Left lung (tissue), 10 donors: ENCODE measurements around the gene EIF2A. TPM values are rescaled to one million over a fixed set of nuclear protein-coding genes. Genes with fewer than 3 reads are reported as not detected.

Source experiments
- ATAC-seq: fragments of 200-7000 bp; cut with Tn5 transposase; one replicate; pipeline ENCODE4 v1.9.1; 2020; ENCODE audit warnings: moderate library complexity
- DNase-seq, 4 donors: peaks; one replicate each; pipeline ENCODE4 v3.0.0-alpha.2; 2013 to 2020
- H3K27ac ChIP-seq, 2 donors: fragments of 200-600 bp; sonication (generic) in 1 of 2; one replicate each; pipeline versions ENCODE4 v1.5.0 to v1.8.0; 2020 to 2021
- H3K27me3 ChIP-seq, 2 donors: fragments of 200-600 bp; sonication (generic) in 1 of 2; one replicate each; pipeline versions ENCODE4 v1.5.0 to v1.8.0; 2020 to 2021
- H3K36me3 ChIP-seq, 2 donors: fragments of 200-600 bp; sonication (generic) in 1 of 2; one replicate each; pipeline versions ENCODE4 v1.5.0 to v1.8.0; 2020 to 2021
- H3K4me1 ChIP-seq, 2 donors: fragments of 200-600 bp; one replicate each; pipeline ENCODE4 v1.8.0; 2021
- H3K4me3 ChIP-seq, 2 donors: fragments of 200-600 bp; sonication (generic) in 1 of 2; one replicate each; pipeline versions ENCODE4 v1.5.0 to v1.8.0; 2020 to 2021; ENCODE audit warnings: mild to moderate bottlenecking in 1 of 2
- H3K9me3 ChIP-seq, 2 donors: fragments of 200-600 bp; sonication (generic) in 1 of 2; one replicate each; pipeline versions ENCODE4 v1.5.0 to v1.8.0; 2020 to 2021
- CTCF ChIP-seq, 2 donors: fragments of 200-600 bp; sonication (generic) in 1 of 2; IDR thresholded peaks; one replicate each; pipeline versions ENCODE4 v1.5.0 to v1.8.0; 2021; ENCODE audit warnings: antibody characterized with exemption in 2 of 2
- intact Hi-C, 2 donors: fragments of 100-400 bp; cut with DNase I; formaldehyde crosslinking; loops; one replicate each; pipeline versions ENCODE4 v1.11.2 to v1.14.2; 2022
- polyA plus RNA-seq, 6 donors: library from polyadenylated mRNA; unstranded; fragments of 120-200 nt; gene quantifications; one replicate each; pipeline ENCODE4 v1.2.1, GENCODE V29; 2013; ENCODE audit not compliant: insufficient read length in 6 of 6
- total RNA-seq, 2 donors: library from RNA; stranded (reverse); fragmentation: NEBNext Ultra II Directional; extraction: Animal tissue kit (Norgen Biotek cat#: 25700); gene quantifications; one replicate each; pipeline ENCODE4 v1.2.1, GENCODE V29; 2021
- donor health status: DM: no; HTN: yes; CAD: no.
- donor health status: DM: no; HTN: no; CAD: no.

The EIF2A gene
- total and polyA plus RNA-seq, 8 donors, result 63.2 to 200 (median 181) TPM

DNA sequence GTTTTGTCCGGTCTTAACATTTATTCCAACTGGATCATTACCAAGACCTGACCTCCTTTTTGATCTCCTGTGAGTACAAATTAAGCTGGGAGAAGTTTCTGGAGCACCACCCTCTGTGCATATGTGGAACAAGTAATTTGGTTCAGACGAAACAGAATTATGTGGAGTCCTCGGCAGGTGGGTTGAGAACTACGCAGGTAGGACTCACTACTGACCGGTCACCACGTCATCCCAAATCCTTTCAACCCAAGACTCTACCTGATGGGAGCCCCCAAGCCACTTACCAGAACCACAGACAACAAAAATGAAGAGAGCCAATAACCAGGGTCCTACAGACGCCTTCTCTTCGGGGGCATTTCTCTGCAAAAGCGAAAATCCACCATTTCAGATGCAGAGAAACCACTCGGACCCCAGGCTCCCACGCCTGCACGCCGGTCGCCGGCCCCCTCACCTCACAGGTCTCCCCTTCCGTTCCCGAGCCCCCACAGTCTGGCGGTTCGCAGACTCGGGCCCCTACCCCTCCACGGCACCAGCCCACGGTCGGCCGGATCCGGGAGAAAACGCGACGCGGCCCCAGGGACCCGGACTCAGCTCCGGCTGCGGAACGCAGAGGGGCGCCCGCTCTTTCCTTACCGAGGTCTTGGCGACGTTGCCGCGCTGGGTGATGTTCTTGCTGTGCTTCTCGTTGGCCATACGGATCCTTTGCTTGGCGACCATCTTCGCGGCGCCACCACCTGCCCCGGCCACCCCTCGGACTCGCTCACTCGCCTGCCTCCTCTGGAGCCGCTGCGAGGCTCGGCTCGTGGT lies 965 bp upstream of the EIF2A start:
- Histone ChIP-seq H3K36me3 (peaks cover 0 to 20% of the 10 kb centered on the region in 2 donors), H3K4me1 (peaks cover 19 to 63% of the 10 kb centered on the region in 2 donors), H3K4me3 (peak overlapping the region; percentile 78 to 90), H3K27ac (peak overlapping the region; percentile 99 to 100), H3K9me3 (no peaks in the 10 kb centered on the region), H3K27me3 (no peaks in the 10 kb centered on the region)
- intact Hi-C loops, result no loop called here
- ATAC-seq (peak; percentile 23), DNase-seq (peak in 2 of 4 donors; percentile 48 to 60)
- TF ChIP-seq CTCF (IDR thresholded peaks at IDR 0.05), result no peak

DNA sequence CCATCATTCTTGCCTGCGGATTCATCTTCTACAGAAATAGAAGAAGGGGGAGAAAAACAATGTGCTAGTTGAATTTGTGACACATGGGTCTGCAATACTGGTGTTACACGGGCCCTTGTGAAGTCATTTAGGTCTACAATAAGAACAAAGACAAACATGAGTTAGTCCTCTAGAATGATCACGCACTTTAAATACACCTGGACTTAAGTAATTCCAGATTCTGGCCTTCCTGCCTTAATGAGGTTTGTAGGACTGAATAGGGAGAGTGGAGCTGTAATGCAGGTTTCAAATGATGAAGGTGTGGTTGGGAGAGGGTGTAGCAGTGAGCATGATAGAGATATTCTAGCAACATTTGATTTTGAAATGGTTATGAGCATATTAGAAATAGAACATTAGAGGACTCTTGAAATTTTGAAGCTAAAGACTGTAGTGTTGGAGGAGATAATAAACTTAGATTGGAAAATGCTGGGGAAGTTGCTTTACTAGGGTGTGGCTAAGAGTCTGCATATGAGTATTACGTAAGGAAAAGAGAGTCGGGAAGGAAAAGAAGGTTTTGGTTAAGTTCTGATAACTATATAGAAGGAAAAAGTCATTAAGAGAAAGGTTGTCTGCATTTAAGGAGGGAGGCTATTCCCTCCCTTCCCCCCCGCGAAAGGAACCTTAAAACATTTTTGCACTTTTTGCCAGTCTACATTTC lies 606 bp downstream of the EIF2A start:
- Histone ChIP-seq H3K36me3 (peaks cover 0 to 26% of the 10 kb centered on the region in 2 donors), H3K27ac (peak overlapping the region; percentile 99 to 100), H3K9me3 (no peaks in the 10 kb centered on the region), H3K4me3 (peak overlapping the region; percentile 45 to 78), H3K4me1 (peaks cover 19 to 50% of the 10 kb centered on the region in 2 donors), H3K27me3 (no peaks in the 10 kb centered on the region)
- intact Hi-C loops, result no loop called here
- no peak for TF ChIP-seq CTCF (IDR thresholded peaks at IDR 0.05)
- DNase-seq (no peak), ATAC-seq (no peak)

DNA sequence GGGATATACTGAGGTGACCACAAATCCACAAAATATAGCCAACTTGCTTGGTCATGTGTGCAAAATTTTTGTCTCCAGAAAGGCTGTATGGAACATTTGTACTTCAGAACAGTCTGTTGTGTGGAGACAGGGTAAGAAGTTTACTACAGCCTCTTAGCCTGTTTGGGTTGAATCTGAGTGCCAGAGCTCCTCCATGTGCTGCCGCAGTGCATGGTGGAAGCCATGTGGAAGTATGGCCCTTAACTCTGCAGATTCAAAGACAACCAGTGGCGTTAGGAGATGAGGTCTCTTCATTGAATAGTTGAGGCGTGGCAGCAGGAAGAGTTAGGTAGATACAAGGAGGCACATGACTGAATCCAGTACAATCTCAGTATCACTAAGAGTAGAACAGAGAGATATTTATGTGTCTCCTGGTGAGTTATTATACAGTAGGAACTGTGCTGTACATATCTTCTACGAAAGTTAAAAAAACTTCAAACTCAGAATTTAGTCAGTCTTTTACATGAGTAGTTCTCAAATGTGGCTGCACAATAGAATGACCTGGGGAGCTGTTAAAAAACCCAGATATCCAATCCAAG lies 9.4 kb downstream of the EIF2A start:
- Histone ChIP-seq H3K27ac (peak overlapping the region in 1 of 2 donors; percentile 18), H3K27me3 (no peaks in the 10 kb centered on the region), H3K36me3 (peaks cover 4 to 53% of the 10 kb centered on the region in 2 donors), H3K9me3 (no peaks in the 10 kb centered on the region), H3K4me1 (peaks cover 0 to 14% of the 10 kb centered on the region in 2 donors), H3K4me3 (no peak overlapping the region)
- no peak for DNase-seq
- ATAC-seq, result no peak
- intact Hi-C loops, result no loop called here
- TF ChIP-seq CTCF (IDR thresholded peaks at IDR 0.05), result no peak

DNA sequence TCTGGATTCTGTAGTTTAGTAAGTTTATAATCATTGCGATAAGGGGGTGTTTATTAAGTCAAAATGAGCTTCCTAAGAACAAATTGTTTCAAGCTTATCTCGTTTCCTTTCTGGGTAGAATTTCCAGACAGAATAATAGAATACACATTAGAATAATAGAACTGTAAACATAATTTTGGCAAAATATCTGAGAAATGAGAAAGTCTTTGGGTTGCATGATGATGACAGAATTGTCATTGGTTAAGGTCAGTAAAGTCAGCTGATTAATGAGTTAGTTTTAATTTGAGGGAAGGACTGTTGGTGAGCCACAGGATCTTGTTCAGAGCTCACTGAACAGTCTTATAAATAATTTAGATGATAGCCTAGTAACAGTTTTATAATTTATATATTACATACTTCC lies 10.2 kb downstream of the EIF2A start:
- no peaks in the 10 kb centered on the region for H3K9me3 ChIP-seq
- no peak overlapping the region for H3K4me3 ChIP-seq
- DNase-seq, result no peak
- no peaks in the 10 kb centered on the region for H3K27me3 ChIP-seq
- peak overlapping the region in 1 of 2 donors; percentile 18 for H3K27ac ChIP-seq
- ATAC-seq, result no peak
- intact Hi-C loops, result no loop called here
- peaks cover 0 to 14% of the 10 kb centered on the region in 2 donors for H3K4me1 ChIP-seq
- TF ChIP-seq CTCF (IDR thresholded peaks at IDR 0.05), result no peak
- H3K36me3 ChIP-seq, result peaks cover 4 to 59% of the 10 kb centered on the region in 2 donors

DNA sequence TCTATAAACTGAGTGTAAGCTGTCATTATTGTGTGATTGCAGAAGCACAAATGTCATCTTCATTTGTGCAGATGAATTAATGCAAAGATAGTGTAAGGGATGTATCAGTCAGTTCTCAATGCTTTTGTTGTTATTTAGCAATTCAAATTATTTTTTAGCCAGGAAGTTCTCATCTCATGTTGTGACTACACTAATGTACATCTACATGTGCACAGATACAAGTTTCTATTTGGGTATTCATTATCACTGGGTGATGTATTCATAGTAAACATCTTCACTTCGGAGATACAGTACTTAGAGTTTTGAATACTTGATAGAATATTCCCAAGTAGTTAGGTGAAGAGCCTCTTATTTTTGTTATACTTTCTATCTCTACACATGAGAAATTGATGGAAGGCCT lies 11.1 kb downstream of the EIF2A start:
- Histone ChIP-seq H3K4me3 (no peak overlapping the region), H3K9me3 (no peaks in the 10 kb centered on the region), H3K4me1 (peaks cover 0 to 14% of the 10 kb centered on the region in 2 donors), H3K36me3 (peaks cover 4 to 60% of the 10 kb centered on the region in 2 donors), H3K27ac (no peak overlapping the region), H3K27me3 (no peaks in the 10 kb centered on the region)
- ATAC-seq, result no peak
- DNase-seq, result no peak
- intact Hi-C loops, result no loop called here
- TF ChIP-seq CTCF (IDR thresholded peaks at IDR 0.05), result no peak
